22Rv1 (cell line): ENCODE measurements around the gene TSPAN2.

Experiments
- ZFX ChIP-seq: fragments of 450-650 bp; IDR thresholded peaks from 2 replicates; pipeline ENCODE4 v1.6.1; 2017; ENCODE audit warnings: antibody characterized with exemption, borderline replicate concordance
- TF ChIP-seq, protein P1 (sequence below): fragments of 450-650 bp; IDR thresholded peaks from 2 replicates; pipeline ENCODE4 v1.5.1; 2017; ENCODE audit warnings: mild to moderate bottlenecking

- TF ChIP-seq, protein P1, sequence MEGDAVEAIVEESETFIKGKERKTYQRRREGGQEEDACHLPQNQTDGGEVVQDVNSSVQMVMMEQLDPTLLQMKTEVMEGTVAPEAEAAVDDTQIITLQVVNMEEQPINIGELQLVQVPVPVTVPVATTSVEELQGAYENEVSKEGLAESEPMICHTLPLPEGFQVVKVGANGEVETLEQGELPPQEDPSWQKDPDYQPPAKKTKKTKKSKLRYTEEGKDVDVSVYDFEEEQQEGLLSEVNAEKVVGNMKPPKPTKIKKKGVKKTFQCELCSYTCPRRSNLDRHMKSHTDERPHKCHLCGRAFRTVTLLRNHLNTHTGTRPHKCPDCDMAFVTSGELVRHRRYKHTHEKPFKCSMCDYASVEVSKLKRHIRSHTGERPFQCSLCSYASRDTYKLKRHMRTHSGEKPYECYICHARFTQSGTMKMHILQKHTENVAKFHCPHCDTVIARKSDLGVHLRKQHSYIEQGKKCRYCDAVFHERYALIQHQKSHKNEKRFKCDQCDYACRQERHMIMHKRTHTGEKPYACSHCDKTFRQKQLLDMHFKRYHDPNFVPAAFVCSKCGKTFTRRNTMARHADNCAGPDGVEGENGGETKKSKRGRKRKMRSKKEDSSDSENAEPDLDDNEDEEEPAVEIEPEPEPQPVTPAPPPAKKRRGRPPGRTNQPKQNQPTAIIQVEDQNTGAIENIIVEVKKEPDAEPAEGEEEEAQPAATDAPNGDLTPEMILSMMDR, result no peak
- TF ChIP-seq ZFX, result no peak
Measured at GRCh38 chr1:115091572-115091971, 2.3 kb upstream of the TSPAN2 start.
